Measurements from ENCODE around the gene GPRC5A. TPM values are rescaled to one million over a fixed set of nuclear protein-coding genes. Genes with fewer than 3 reads are reported as not detected.

GPRC5A gene
- total and polyA plus RNA-seq, 2 experiments from 2014 or later = 0.16 to 0.38 TPM

DNA sequence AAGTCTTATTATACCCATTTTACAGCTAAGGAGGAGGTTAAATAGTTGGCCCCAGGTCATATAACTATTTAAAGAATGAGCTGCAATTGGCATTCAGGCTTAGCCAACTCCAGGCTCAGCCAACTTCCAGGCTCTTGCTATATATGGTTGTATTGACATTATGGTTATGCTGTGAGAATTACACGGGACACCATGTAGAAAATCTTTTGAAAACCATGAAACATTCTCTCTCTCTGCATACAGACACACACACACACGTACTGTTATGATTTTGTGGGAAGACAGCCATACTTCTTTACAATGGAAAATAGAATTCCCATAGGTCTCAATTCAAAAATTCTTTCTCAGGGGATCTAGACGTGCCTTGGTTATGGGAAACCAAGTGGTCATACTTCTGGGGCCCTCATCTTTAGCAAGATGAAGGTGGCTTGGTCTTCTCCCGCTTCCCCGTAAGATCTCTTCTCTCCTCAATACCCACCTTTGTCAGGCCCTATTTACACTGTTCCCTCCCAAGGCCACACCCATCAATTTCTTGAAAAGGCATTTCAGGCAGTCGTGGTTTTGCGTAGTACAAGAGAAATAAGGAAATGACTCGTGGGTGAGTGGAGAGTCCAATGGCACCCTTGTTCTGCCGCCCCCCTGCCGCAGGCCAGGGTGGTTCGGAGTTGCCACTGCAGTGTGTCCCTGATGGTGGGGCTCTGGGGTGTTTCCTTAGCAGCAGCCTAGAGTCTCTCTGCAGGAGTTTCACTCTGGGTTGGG, 10.0 kb upstream of the GPRC5A start (continued):
- TF ChIP-seq CTCF (conservative IDR thresholded peaks at IDR 0.05; ENCODE audit: low read depth in 2 of 2) (no peak), EZH2phosphoT487 (IDR thresholded peaks at IDR 0.05; ENCODE audit: unreplicated experiment) (no peak), ETS1 (IDR thresholded peaks at IDR 0.05) (no peak), JUNB (IDR thresholded peaks at IDR 0.05; ENCODE audit: unreplicated experiment) (no peak), CREB1 (CRISPR knock-in tag; IDR thresholded peaks at IDR 0.05; ENCODE audit: low read depth) (no peak), ZNF331 (CRISPR knock-in tag; IDR thresholded peaks at IDR 0.05; ENCODE audit: low read depth) (no peak), ZNF114 (CRISPR knock-in tag; IDR thresholded peaks at IDR 0.05) (no peak), STAT1 (IDR thresholded peaks at IDR 0.05; ENCODE audit: unreplicated experiment) (no peak)
- TF ChIP-seq, protein P1, sequence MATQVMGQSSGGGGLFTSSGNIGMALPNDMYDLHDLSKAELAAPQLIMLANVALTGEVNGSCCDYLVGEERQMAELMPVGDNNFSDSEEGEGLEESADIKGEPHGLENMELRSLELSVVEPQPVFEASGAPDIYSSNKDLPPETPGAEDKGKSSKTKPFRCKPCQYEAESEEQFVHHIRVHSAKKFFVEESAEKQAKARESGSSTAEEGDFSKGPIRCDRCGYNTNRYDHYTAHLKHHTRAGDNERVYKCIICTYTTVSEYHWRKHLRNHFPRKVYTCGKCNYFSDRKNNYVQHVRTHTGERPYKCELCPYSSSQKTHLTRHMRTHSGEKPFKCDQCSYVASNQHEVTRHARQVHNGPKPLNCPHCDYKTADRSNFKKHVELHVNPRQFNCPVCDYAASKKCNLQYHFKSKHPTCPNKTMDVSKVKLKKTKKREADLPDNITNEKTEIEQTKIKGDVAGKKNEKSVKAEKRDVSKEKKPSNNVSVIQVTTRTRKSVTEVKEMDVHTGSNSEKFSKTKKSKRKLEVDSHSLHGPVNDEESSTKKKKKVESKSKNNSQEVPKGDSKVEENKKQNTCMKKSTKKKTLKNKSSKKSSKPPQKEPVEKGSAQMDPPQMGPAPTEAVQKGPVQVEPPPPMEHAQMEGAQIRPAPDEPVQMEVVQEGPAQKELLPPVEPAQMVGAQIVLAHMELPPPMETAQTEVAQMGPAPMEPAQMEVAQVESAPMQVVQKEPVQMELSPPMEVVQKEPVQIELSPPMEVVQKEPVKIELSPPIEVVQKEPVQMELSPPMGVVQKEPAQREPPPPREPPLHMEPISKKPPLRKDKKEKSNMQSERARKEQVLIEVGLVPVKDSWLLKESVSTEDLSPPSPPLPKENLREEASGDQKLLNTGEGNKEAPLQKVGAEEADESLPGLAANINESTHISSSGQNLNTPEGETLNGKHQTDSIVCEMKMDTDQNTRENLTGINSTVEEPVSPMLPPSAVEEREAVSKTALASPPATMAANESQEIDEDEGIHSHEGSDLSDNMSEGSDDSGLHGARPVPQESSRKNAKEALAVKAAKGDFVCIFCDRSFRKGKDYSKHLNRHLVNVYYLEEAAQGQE (IDR thresholded peaks at IDR 0.05; ENCODE audit: unreplicated experiment) = no peak

DNA sequence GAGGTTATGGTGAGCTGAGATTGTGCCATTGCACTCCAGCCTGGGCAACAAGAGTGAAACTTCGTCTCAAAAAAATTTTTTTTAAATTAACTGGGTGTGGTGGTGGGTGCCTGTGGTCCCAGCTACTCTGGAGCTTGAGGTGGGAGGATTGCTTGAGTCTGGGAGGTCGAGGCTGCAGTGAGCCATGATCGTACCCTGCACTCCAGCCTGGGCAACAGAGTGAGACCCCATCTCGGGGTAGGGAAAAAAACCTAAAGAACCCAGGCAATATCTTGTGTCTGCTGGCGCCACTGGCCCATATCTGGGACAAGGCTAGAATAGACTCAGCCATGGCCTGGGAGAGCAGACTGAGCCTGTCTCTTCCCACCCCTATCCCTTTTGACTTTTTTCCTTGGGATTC, 9.1 kb upstream of the GPRC5A start:
- no peaks in the 10 kb centered on the region for H3K36me3 Mint-ChIP-seq (ENCODE audit: low read depth)
- Histone ChIP-seq H3K36me3 (ENCODE audit: insufficient read depth) (no peaks in the 10 kb centered on the region), H3K79me2 (replicated peaks; ENCODE audit: insufficient read depth) (no peaks in the 10 kb centered on the region), H3F3A (replicated peaks; ENCODE audit: low read depth) (no peaks in the 10 kb centered on the region), H4K20me1 (replicated peaks; ENCODE audit: insufficient read depth) (no peaks in the 10 kb centered on the region), H3K4me1 (ENCODE audit: insufficient read depth) (peaks cover 6% of the 10 kb centered on the region; the same call in 1 of the 2 replicates), H3K4me3 (no peak overlapping the region), H2AFZ (no peak overlapping the region), H3K27ac (ENCODE audit: low read depth) (no peak overlapping the region), H3K4me2 (no peak overlapping the region), H3K9me2 (ENCODE audit: insufficient read depth) (no peaks in the 10 kb centered on the region), H3K27me3 (ENCODE audit: insufficient read depth) (peaks cover 18% of the 10 kb centered on the region)
- DNase-seq (ENCODE audit: low spot score) (no peak), ATAC-seq (no peak)
- no peak overlapping the region for H3K27ac Mint-ChIP-seq
- no peaks in the 10 kb centered on the region for H3K9me3 Mint-ChIP-seq
- H3K4me3 Mint-ChIP-seq = no peak overlapping the region
- peaks cover 13% of the 10 kb centered on the region for H3K4me1 Mint-ChIP-seq
- H3K27me3 Mint-ChIP-seq (ENCODE audit: insufficient read depth, low read depth, poor library complexity) = peaks cover 26% of the 10 kb centered on the region
- TF ChIP-seq STAT1 (IDR thresholded peaks at IDR 0.05; ENCODE audit: unreplicated experiment) (no peak), JUNB (IDR thresholded peaks at IDR 0.05; ENCODE audit: unreplicated experiment) (no peak), EZH2 (IDR thresholded peaks at IDR 0.05; ENCODE audit: low read depth, unreplicated experiment) (no peak), ZNF331 (CRISPR knock-in tag; IDR thresholded peaks at IDR 0.05; ENCODE audit: low read depth) (no peak), ZNF114 (CRISPR knock-in tag; IDR thresholded peaks at IDR 0.05) (no peak), CREB1 (CRISPR knock-in tag; IDR thresholded peaks at IDR 0.05; ENCODE audit: low read depth) (no peak)
- TF ChIP-seq, protein P2, sequence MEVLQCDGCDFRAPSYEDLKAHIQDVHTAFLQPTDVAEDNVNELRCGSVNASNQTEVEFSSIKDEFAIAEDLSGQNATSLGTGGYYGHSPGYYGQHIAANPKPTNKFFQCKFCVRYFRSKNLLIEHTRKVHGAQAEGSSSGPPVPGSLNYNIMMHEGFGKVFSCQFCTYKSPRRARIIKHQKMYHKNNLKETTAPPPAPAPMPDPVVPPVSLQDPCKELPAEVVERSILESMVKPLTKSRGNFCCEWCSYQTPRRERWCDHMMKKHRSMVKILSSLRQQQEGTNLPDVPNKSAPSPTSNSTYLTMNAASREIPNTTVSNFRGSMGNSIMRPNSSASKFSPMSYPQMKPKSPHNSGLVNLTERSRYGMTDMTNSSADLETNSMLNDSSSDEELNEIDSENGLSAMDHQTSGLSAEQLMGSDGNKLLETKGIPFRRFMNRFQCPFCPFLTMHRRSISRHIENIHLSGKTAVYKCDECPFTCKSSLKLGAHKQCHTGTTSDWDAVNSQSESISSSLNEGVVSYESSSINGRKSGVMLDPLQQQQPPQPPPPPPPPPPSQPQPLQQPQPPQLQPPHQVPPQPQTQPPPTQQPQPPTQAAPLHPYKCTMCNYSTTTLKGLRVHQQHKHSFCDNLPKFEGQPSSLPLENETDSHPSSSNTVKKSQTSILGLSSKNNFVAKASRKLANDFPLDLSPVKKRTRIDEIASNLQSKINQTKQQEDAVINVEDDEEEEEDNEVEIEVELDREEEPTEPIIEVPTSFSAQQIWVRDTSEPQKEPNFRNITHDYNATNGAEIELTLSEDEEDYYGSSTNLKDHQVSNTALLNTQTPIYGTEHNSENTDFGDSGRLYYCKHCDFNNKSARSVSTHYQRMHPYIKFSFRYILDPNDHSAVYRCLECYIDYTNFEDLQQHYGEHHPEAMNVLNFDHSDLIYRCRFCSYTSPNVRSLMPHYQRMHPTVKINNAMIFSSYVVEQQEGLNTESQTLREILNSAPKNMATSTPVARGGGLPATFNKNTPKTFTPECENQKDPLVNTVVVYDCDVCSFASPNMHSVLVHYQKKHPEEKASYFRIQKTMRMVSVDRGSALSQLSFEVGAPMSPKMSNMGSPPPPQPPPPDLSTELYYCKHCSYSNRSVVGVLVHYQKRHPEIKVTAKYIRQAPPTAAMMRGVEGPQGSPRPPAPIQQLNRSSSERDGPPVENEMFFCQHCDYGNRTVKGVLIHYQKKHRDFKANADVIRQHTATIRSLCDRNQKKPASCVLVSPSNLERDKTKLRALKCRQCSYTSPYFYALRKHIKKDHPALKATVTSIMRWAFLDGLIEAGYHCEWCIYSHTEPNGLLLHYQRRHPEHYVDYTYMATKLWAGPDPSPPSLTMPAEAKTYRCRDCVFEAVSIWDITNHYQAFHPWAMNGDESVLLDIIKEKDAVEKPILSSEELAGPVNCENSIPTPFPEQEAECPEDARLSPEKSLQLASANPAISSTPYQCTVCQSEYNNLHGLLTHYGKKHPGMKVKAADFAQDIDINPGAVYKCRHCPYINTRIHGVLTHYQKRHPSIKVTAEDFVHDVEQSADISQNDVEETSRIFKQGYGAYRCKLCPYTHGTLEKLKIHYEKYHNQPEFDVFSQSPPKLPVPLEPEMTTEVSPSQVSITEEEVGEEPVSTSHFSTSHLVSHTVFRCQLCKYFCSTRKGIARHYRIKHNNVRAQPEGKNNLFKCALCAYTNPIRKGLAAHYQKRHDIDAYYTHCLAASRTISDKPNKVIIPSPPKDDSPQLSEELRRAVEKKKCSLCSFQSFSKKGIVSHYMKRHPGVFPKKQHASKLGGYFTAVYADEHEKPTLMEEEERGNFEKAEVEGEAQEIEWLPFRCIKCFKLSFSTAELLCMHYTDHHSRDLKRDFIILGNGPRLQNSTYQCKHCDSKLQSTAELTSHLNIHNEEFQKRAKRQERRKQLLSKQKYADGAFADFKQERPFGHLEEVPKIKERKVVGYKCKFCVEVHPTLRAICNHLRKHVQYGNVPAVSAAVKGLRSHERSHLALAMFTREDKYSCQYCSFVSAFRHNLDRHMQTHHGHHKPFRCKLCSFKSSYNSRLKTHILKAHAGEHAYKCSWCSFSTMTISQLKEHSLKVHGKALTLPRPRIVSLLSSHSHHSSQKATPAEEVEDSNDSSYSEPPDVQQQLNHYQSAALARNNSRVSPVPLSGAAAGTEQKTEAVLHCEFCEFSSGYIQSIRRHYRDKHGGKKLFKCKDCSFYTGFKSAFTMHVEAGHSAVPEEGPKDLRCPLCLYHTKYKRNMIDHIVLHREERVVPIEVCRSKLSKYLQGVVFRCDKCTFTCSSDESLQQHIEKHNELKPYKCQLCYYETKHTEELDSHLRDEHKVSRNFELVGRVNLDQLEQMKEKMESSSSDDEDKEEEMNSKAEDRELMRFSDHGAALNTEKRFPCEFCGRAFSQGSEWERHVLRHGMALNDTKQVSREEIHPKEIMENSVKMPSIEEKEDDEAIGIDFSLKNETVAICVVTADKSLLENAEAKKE (CRISPR knock-in tag; IDR thresholded peaks at IDR 0.05) = no peak

Measured in GM23338 (cell line).